Spleen (tissue), 11 donors: ENCODE data around the gene ZGPAT. TPM values are rescaled to one million over a fixed set of nuclear protein-coding genes. Genes with fewer than 3 reads are reported as not detected.
"Not testable (repeated sequence)": the region's sequence is repeated elsewhere in the genome, so short reads cannot be mapped to it uniquely, and the experiment has no call there.

Experiments
- DNase-seq: peaks from one replicate; pipeline ENCODE4 v3.0.0-alpha.2; 2020
- H3K27ac ChIP-seq, 8 donors: fragments of 200-600 bp; sonication (generic) in 7 of 8; 1 replicate in 4 of 8; 2 replicates in 4 of 8; pipeline versions ENCODE4 v1.5.0 to v1.8.0; 2016 to 2021; ENCODE audit warnings: inconsistent platforms in 4 of 8, mild to moderate bottlenecking in 4 of 8, moderate library complexity in 1 of 8
- H3K27me3 ChIP-seq, 7 donors: fragments of 200-600 bp; sonication (generic) in 6 of 7; replicated peaks in 1 of 7; 1 replicate in 4 of 7; 2 replicates in 3 of 7; pipeline versions ENCODE4 v1.5.0 to v1.8.0; 2016 to 2021; ENCODE audit warnings: inconsistent platforms in 3 of 7, mild to moderate bottlenecking in 1 of 7
- H3K36me3 ChIP-seq, 6 donors: fragments of 200-600 bp; sonication (generic) in 5 of 6; 1 replicate in 4 of 6; 2 replicates in 2 of 6; pipeline versions ENCODE4 v1.5.0 to v1.8.0; 2016 to 2021; ENCODE audit warnings: inconsistent platforms in 2 of 6
- H3K4me1 ChIP-seq, 6 donors: fragments of 200-600 bp; sonication (generic) in 5 of 6; 1 replicate in 3 of 6; 2 replicates in 3 of 6; pipeline versions ENCODE4 v1.5.0 to v1.8.0; 2016 to 2021; ENCODE audit warnings: inconsistent platforms in 3 of 6
- H3K4me3 ChIP-seq, 8 donors: fragments of 200-600 bp; sonication (generic) in 7 of 8; 1 replicate in 4 of 8; 2 replicates in 4 of 8; pipeline versions ENCODE4 v1.5.0 to v1.8.0; 2016 to 2021; ENCODE audit warnings: inconsistent platforms in 4 of 8, mild to moderate bottlenecking in 4 of 8, moderate library complexity in 2 of 8
- H3K9me3 ChIP-seq, 8 donors: fragments of 200-600 bp; sonication (generic) in 7 of 8; 1 replicate in 4 of 8; 2 replicates in 4 of 8; pipeline versions ENCODE4 v1.5.0 to v1.8.0; 2016 to 2021; ENCODE audit warnings: inconsistent platforms in 4 of 8
- CTCF ChIP-seq, 11 experiments: fragments of 200-600 bp in 7 of 11; fragments of 450-650 bp in 4 of 11; sonication (generic) in 4 of 11; IDR thresholded peaks in 8 of 11; conservative IDR thresholded peaks in 3 of 11; 1 replicate in 7 of 11; 2 replicates in 4 of 11; pipeline versions ENCODE4 v1.4.0 to v1.8.0; 2016 to 2021; ENCODE audit warnings: antibody characterized with exemption in 11 of 11, inconsistent platforms in 4 of 11, mild to moderate bottlenecking in 1 of 11
- POLR2A ChIP-seq, 3 donors: fragments of 450-650 bp; IDR thresholded peaks; one replicate each; pipeline ENCODE4 v1.5.1; 2017; ENCODE audit warnings: antibody characterized with exemption in 3 of 3, mild to moderate bottlenecking in 1 of 3
- POLR2AphosphoS5 ChIP-seq, 3 donors: sonication (generic); formaldehyde crosslinking; IDR thresholded peaks; one replicate each; pipeline ENCODE4 v1.5.1; 2017; ENCODE audit warnings: antibody characterized with exemption in 3 of 3
- WGBS, 5 donors: extraction: QIAGEN DNeasy Blood & Tissue Kit in 3 of 5; methylation state at CpG; one replicate each; pipeline versions ENCODE4 v1.1.5 to v1.1.7; 2013 to 2018; 5-methylcytosine and 5-hydroxymethylcytosine counted together
- intact Hi-C: fragments of 100-400 bp; cut with DNase I; formaldehyde crosslinking; loops from one replicate; pipeline ENCODE4 v1.15.0; 2023; ENCODE audit warnings: low total_unique reads
- polyA plus RNA-seq, 3 donors: library from polyadenylated mRNA; stranded (reverse); fragments of 200-250 nt; gene quantifications; one replicate each; pipeline ENCODE4 v1.2.1, GENCODE V29; 2013
- total RNA-seq, 7 donors: library from RNA; depleted of rRNA in 3 of 7; stranded (reverse); fragments of >200 nt in 3 of 7; fragmentation: NEBNext Ultra II Directional in 4 of 7; extraction: Animal tissue kit (Norgen Biotek cat#: 25700) in 4 of 7; gene quantifications; one replicate each; pipeline versions ENCODE4 v1.1.0 to v1.2.1, GENCODE V29; 2016 to 2021
- donor health status: healthy with polysubstance abuse.
- donor health status: DM: no; HTN: no; CAD: no; lungs with moderate emphysema.
- donor health status: DM: no; HTN: no; CAD: no.
- donor health status: Bipolar disorder and iron deficiency.
- donor health status: healthy.
- donor health status: DM: no; HTN: no; CAD: no.
- donor health status: DM: yes; HTN: yes; CAD: no.

ZGPAT gene
- total and polyA plus RNA-seq, 10 donors, result 23.6 to 72.8 (median 38.2) TPM

DNA sequence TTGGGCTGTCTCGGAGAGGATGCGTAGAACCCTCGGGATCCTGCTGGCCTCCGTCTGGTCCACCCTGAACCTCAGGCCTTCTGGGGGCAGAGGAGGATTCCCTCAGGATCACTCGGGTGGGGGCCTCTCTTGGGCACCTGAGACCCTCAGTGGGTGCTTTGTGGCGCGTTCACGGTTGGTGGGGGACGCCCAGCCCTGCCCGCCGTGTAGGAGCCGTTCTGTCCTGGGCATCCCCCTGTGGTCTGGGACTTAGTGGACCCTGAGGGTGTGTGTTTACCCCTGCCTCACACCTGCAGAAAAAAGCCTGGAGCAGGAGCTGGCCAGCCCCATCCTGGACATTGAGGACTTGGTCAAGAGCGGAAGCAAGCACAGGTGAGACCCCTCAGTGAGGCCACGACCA lies 42.1 kb upstream of the ZGPAT start:
- 89 to 94% (median 91%) methylated on average over 10 to 14 of the region's 14 CpGs for WGBS, 5 donors
- no peak for DNase-seq
- Histone ChIP-seq H3K4me1 (peaks cover 0 to 5% (median 0%) of the 10 kb centered on the region in 6 donors), H3K27ac (no peak overlapping the region), H3K36me3 (peaks cover 4 to 91% (median 62%) of the 10 kb centered on the region in 6 donors), H3K4me3 (no peak overlapping the region), H3K9me3 (no peaks in the 10 kb centered on the region), H3K27me3 (no peaks in the 10 kb centered on the region)
- TF ChIP-seq POLR2A (IDR thresholded peaks at IDR 0.05), result no peak
- TF ChIP-seq CTCF (IDR thresholded peaks at IDR 0.05 in 8 of 11, conservative IDR thresholded peaks at IDR 0.05 in 3 of 11), result no peak
- TF ChIP-seq POLR2AphosphoS5 (IDR thresholded peaks at IDR 0.05), result no peak
- intact Hi-C loops, result no loop called here

DNA sequence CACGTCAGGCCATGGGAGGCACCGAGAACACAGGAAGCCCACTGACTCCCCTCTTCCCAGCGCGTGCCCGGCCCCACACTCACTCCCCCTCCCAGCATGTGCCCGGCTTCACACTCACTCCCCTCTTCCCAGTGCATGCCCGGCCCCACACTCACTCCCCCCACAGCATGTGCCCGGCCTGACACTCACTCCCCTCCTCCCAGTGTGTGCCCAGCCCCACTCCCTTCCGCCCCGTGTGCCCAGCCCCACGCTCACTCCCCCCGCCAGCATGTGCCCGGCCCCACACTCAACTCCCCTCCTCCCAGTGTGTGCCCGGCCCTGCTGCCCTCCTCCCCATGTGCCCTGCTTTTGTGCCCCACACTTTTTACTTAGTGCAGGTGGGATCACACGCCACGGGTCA lies 40.0 kb upstream of the ZGPAT start:
- DNase-seq, result no peak
- H3K27me3 ChIP-seq, result no peaks in the 10 kb centered on the region
- H3K4me3 ChIP-seq, result no peak overlapping the region
- H3K36me3 ChIP-seq, result peaks cover 4 to 90% (median 45%) of the 10 kb centered on the region in 6 donors
- 91 to 96% (median 93%) methylated on average over 16 of the region's 16 CpGs for whole genome bisulfite sequencing, 5 donors
- no peaks in the 10 kb centered on the region for H3K9me3 ChIP-seq
- peaks cover 0 to 5% (median 0%) of the 10 kb centered on the region in 6 donors for H3K4me1 ChIP-seq
- intact Hi-C loops, result no loop called here
- no peak overlapping the region for H3K27ac ChIP-seq
- TF ChIP-seq CTCF (IDR thresholded peaks at IDR 0.05 in 8 of 11, conservative IDR thresholded peaks at IDR 0.05 in 3 of 11), result no peak
- TF ChIP-seq POLR2A (IDR thresholded peaks at IDR 0.05), result no peak
- TF ChIP-seq POLR2AphosphoS5 (IDR thresholded peaks at IDR 0.05), result no peak

DNA sequence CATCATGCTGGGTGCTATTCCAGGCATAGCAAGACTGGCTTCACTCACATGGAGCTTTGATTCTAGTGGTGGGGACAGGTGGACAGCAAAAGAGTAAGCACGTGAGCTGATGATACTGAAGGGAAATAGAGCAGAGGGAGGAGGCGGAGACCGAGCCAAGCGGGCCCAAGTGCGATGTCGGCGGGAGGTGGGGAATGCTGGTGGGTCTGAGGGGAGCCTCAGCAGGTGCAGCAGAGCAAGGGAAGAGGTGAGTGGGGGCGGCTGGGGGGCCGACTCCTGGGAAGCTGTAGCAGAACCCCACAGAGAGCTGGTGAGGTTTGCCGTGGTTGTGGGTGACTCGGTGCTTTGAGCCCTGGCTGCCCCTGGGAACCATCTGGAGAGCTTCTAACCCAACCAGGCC lies 39.5 kb upstream of the ZGPAT start:
- H3K36me3 ChIP-seq, result peaks cover 4 to 90% (median 40%) of the 10 kb centered on the region in 6 donors
- 89 to 96% (median 94%) methylated on average over 11 of the region's 11 CpGs for WGBS, 5 donors
- no peaks in the 10 kb centered on the region for H3K9me3 ChIP-seq
- H3K4me1 ChIP-seq, result peaks cover 0 to 5% (median 0%) of the 10 kb centered on the region in 6 donors
- TF ChIP-seq POLR2A (IDR thresholded peaks at IDR 0.05) (no peak), POLR2AphosphoS5 (IDR thresholded peaks at IDR 0.05) (no peak), CTCF (IDR thresholded peaks at IDR 0.05 in 8 of 11, conservative IDR thresholded peaks at IDR 0.05 in 3 of 11) (no peak)
- intact Hi-C loops, result no loop called here
- no peak overlapping the region for H3K4me3 ChIP-seq
- H3K27ac ChIP-seq, result no peak overlapping the region
- H3K27me3 ChIP-seq, result no peaks in the 10 kb centered on the region
- no peak for DNase-seq

DNA sequence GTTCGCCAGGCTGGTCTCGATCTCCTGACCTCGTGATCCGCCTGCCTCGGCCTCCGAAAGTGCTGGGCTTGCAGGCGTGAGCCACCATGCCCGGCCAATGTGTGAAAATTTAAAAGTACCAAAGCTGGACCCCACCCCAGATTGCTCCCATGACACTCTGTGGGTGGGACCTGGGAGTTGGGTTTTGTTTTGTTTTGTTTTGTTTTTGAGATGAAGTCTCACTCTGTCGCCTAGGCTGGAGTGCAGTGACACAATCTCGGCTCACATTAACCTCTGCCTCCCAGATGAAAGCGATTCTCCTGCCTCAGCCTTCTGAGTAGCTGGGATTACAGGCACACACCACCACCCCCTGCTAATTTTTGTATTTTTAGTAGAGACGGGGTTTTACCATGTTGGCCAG lies 36.1 kb upstream of the ZGPAT start:
- intact Hi-C loops, H3K27ac ChIP-seq, H3K4me1 ChIP-seq, H3K9me3 ChIP-seq, DNase-seq, H3K4me3 ChIP-seq, H3K27me3 ChIP-seq: not testable (repeated sequence)
- 93 to 96% (median 95%) methylated on average over 12 of the region's 12 CpGs for WGBS, 5 donors
- peaks cover 4 to 91% (median 36%) of the 10 kb centered on the region in 6 donors for H3K36me3 ChIP-seq

- intact Hi-C loops, result no loop called here
- no peak overlapping the region for H3K4me3 ChIP-seq
- no peak for DNase-seq
- 93 to 98% (median 97%) methylated on average over 7 to 10 of the region's 10 CpGs for WGBS, 5 donors
- H3K27me3 ChIP-seq, result no peaks in the 10 kb centered on the region
- H3K36me3 ChIP-seq, result peaks cover 4 to 92% (median 30%) of the 10 kb centered on the region in 6 donors
- no peak for TF ChIP-seq POLR2A (IDR thresholded peaks at IDR 0.05)
- TF ChIP-seq CTCF (IDR thresholded peaks at IDR 0.05 in 8 of 11, conservative IDR thresholded peaks at IDR 0.05 in 3 of 11), result no peak
- no peak for TF ChIP-seq POLR2AphosphoS5 (IDR thresholded peaks at IDR 0.05)
- H3K9me3 ChIP-seq, result no peaks in the 10 kb centered on the region
- no peak overlapping the region for H3K27ac ChIP-seq
- H3K4me1 ChIP-seq, result no peaks in the 10 kb centered on the region
These were observed 35.2 kb upstream of the ZGPAT start for GRCh38 chr20:63672666-63673065.
